H4 (cell line): Measurements from ENCODE around the gene PGBD5. TPM values are rescaled to one million over a fixed set of nuclear protein-coding genes. Genes with fewer than 3 reads are reported as not detected.

Source experiments
- DNase-seq: peaks from one replicate; pipeline ENCODE4 v3.0.0-alpha.2; 2015; ENCODE audit warnings: low spot score
- total RNA-seq: library from RNA; depleted of rRNA; stranded (reverse); fragments of >200 nt; shearing (Covaris generic); gene quantifications from 2 replicates; pipeline ENCODE4 v1.2.3, GENCODE V29; 2014

Gene PGBD5
- total RNA-seq, 1 experiment from 2014 or later: 1.5 TPM

GRCh38 chr1:230376296-230376695 lies 49.8 kb downstream of the PGBD5 start:
- no peak for DNase-seq

GRCh38 chr1:230375780-230376179 lies 50.4 kb downstream of the PGBD5 start:
- no peak for DNase-seq

GRCh38 chr1:230375147-230375546 lies 51.0 kb downstream of the PGBD5 start:
- no peak for DNase-seq

GRCh38 chr1:230371923-230372703 lies 54.0 kb downstream of the PGBD5 start:
- DNase-seq: no peak

- no peak for DNase-seq
Observed at GRCh38 chr1:230370109-230370508, 56.0 kb downstream of the PGBD5 start.

GRCh38 chr1:230368871-230369270 lies 57.3 kb downstream of the PGBD5 start:
- DNase-seq: no peak

GRCh38 chr1:230368363-230368762 lies 57.8 kb downstream of the PGBD5 start:
- DNase-seq: no peak

- DNase-seq: no peak
Observed at GRCh38 chr1:230366504-230366915, 59.6 kb downstream of the PGBD5 start.

- no peak for DNase-seq
Observed at GRCh38 chr1:230365723-230366307, 60.3 kb downstream of the PGBD5 start.

GRCh38 chr1:230362949-230363348 lies 63.2 kb downstream of the PGBD5 start:
- no peak for DNase-seq

GRCh38 chr1:230361941-230362340 lies 64.2 kb downstream of the PGBD5 start:
- no peak for DNase-seq

- DNase-seq: peak; percentile 75
Observed at GRCh38 chr1:230359992-230360668, 66.0 kb downstream of the PGBD5 start.

GRCh38 chr1:230356869-230357794 lies 69.0 kb downstream of the PGBD5 start:
- DNase-seq: no peak

- no peak for DNase-seq
Observed at GRCh38 chr1:230356190-230356589, 69.9 kb downstream of the PGBD5 start.

- DNase-seq: no peak
Observed at GRCh38 chr1:230355594-230355993, 70.5 kb downstream of the PGBD5 start.

GRCh38 chr1:230355128-230355527 lies 71.0 kb downstream of the PGBD5 start:
- DNase-seq: no peak

- DNase-seq: no peak
Observed at GRCh38 chr1:230354005-230354404, 72.1 kb downstream of the PGBD5 start.

- no peak for DNase-seq
Observed at GRCh38 chr1:230352537-230352936, 73.6 kb downstream of the PGBD5 start.

- DNase-seq: no peak
Observed at GRCh38 chr1:230351983-230352382, 74.1 kb downstream of the PGBD5 start.

GRCh38 chr1:230351514-230351913 lies 74.6 kb downstream of the PGBD5 start:
- DNase-seq: no peak

GRCh38 chr1:230350208-230350921 lies 75.8 kb downstream of the PGBD5 start:
- peak; percentile 40 for DNase-seq
